Measurements from ENCODE around the gene ZFYVE1.

Gene ZFYVE1

DNA sequence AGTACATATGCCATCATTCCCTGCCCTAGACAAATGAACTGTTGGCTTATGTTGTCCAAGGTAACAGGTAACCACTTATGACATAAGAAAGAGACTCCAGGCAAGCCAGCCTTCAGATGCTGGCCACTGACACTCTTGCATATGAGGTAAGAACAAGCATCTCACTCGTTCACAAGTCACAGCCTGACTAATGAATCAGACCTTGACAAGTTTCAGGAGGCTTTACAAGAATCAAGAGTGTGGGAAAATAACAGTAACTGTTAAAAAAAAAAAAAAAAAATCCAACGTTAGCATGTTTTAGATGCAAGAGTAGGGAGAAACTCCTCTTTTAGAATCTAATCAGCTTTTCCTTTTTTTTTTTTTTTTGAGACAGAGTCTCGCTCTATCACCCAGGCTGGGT, 40.7 kb downstream of the ZFYVE1 start:
- H3K4me2 ChIP-seq (ENCODE audit: low read length) = no peak overlapping the region
- no peaks in the 10 kb centered on the region for H4K20me1 ChIP-seq (ENCODE audit: insufficient read depth, low read length)
- no peak overlapping the region for H3K4me3 ChIP-seq (ENCODE audit: low read length)
- no peak overlapping the region for H2AFZ ChIP-seq (ENCODE audit: low read depth, low read length)
- TF ChIP-seq EZH2phosphoT487 (IDR thresholded peaks at IDR 0.05; ENCODE audit: low read depth) = no peak
- TF ChIP-seq, protein P1, sequence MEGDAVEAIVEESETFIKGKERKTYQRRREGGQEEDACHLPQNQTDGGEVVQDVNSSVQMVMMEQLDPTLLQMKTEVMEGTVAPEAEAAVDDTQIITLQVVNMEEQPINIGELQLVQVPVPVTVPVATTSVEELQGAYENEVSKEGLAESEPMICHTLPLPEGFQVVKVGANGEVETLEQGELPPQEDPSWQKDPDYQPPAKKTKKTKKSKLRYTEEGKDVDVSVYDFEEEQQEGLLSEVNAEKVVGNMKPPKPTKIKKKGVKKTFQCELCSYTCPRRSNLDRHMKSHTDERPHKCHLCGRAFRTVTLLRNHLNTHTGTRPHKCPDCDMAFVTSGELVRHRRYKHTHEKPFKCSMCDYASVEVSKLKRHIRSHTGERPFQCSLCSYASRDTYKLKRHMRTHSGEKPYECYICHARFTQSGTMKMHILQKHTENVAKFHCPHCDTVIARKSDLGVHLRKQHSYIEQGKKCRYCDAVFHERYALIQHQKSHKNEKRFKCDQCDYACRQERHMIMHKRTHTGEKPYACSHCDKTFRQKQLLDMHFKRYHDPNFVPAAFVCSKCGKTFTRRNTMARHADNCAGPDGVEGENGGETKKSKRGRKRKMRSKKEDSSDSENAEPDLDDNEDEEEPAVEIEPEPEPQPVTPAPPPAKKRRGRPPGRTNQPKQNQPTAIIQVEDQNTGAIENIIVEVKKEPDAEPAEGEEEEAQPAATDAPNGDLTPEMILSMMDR (IDR thresholded peaks at IDR 0.05; ENCODE audit: low read depth, low read length) = no peak
- H3K27me3 ChIP-seq (ENCODE audit: low read depth, low read length) = no peaks in the 10 kb centered on the region
- H3K4me1 ChIP-seq (ENCODE audit: low read length) = no peaks in the 10 kb centered on the region
- H3K27ac ChIP-seq (ENCODE audit: low read length) = no peak overlapping the region
- H3K9me3 ChIP-seq (ENCODE audit: insufficient read depth, low read length) = no peaks in the 10 kb centered on the region
- no peak overlapping the region for H3K9ac ChIP-seq (ENCODE audit: low read length)
- H3K79me2 ChIP-seq (ENCODE audit: low read length) = no peaks in the 10 kb centered on the region
- peaks cover 12% of the 10 kb centered on the region for H3K36me3 ChIP-seq (replicated peaks; ENCODE audit: low read depth, low read length)

DNA sequence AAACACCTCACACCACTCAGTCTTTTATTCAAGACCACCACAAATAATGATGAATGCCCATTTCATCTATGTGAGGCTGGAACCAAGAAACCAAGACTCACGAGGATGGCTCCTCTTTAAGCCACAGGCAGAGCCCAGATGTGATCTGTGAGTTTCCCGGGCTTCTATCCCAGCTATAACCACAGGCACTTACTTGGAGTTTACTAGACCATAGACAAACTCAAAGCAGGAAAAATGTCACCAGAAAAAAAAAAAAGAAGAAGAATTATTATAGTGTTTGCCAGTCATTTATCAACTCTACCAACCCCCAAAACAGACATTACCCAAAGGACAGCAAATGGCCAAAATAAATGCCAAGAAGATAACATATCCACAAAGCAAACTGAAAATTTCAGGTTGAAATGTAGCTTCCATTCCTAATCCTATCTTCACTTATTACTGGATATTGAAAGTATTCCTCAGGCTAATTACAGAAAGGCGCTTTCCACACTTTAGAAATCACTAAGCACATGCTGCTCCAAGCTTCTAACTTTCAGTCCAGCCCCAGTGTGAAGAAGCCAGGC, 44.7 kb downstream of the ZFYVE1 start:
- no peaks in the 10 kb centered on the region for H3K79me2 ChIP-seq (ENCODE audit: low read length)
- no peak overlapping the region for H3K4me2 ChIP-seq (ENCODE audit: low read length)
- H3K27me3 ChIP-seq (ENCODE audit: low read depth, low read length) = no peaks in the 10 kb centered on the region
- H3K4me1 ChIP-seq (ENCODE audit: low read length) = no peaks in the 10 kb centered on the region
- H3K9me3 ChIP-seq (ENCODE audit: insufficient read depth, low read length) = no peaks in the 10 kb centered on the region
- H4K20me1 ChIP-seq (ENCODE audit: insufficient read depth, low read length) = no peaks in the 10 kb centered on the region
- no peak overlapping the region for H3K27ac ChIP-seq (ENCODE audit: low read length)
- TF ChIP-seq EZH2phosphoT487 (IDR thresholded peaks at IDR 0.05; ENCODE audit: low read depth) = no peak
- TF ChIP-seq, protein P1 (IDR thresholded peaks at IDR 0.05; ENCODE audit: low read depth, low read length) = no peak
- no peak overlapping the region for H2AFZ ChIP-seq (ENCODE audit: low read depth, low read length)
- peaks cover 12% of the 10 kb centered on the region for H3K36me3 ChIP-seq (replicated peaks; ENCODE audit: low read depth, low read length)
- no peak overlapping the region for H3K4me3 ChIP-seq (ENCODE audit: low read length)
- no peak overlapping the region for H3K9ac ChIP-seq (ENCODE audit: low read length)

DNA sequence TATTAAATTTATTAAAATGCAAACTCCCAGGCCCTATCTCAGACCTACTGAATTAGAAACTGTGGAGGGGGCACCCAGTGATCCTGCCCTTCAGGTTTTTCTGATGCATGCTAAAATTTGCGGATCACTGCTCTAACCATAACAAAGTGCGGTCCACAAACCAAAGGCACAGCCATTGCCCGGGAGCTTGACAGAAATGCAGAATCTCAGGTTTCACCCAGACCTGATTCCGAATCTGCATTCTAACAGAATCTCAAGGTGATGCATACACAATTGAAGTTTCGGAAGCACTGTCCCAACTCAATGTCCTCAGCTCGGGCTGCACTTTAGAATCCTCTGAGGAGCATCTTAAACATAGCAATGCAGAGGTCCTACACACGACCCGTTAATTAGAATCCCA, 46.0 kb downstream of the ZFYVE1 start:
- H3K9me3 ChIP-seq (ENCODE audit: insufficient read depth, low read length) = no peaks in the 10 kb centered on the region
- H3K4me2 ChIP-seq (ENCODE audit: low read length) = no peak overlapping the region
- no peak overlapping the region for H2AFZ ChIP-seq (ENCODE audit: low read depth, low read length)
- no peaks in the 10 kb centered on the region for H3K27me3 ChIP-seq (ENCODE audit: low read depth, low read length)
- H4K20me1 ChIP-seq (ENCODE audit: insufficient read depth, low read length) = no peaks in the 10 kb centered on the region
- H3K27ac ChIP-seq (ENCODE audit: low read length) = no peak overlapping the region
- no peak overlapping the region for H3K9ac ChIP-seq (ENCODE audit: low read length)
- peaks cover 8% of the 10 kb centered on the region for H3K36me3 ChIP-seq (replicated peaks; ENCODE audit: low read depth, low read length)
- no peaks in the 10 kb centered on the region for H3K79me2 ChIP-seq (ENCODE audit: low read length)
- TF ChIP-seq EZH2phosphoT487 (IDR thresholded peaks at IDR 0.05; ENCODE audit: low read depth) = no peak
- TF ChIP-seq, protein P1 (IDR thresholded peaks at IDR 0.05; ENCODE audit: low read depth, low read length) = no peak
- no peak overlapping the region for H3K4me3 ChIP-seq (ENCODE audit: low read length)
- H3K4me1 ChIP-seq (ENCODE audit: low read length) = no peaks in the 10 kb centered on the region

DNA sequence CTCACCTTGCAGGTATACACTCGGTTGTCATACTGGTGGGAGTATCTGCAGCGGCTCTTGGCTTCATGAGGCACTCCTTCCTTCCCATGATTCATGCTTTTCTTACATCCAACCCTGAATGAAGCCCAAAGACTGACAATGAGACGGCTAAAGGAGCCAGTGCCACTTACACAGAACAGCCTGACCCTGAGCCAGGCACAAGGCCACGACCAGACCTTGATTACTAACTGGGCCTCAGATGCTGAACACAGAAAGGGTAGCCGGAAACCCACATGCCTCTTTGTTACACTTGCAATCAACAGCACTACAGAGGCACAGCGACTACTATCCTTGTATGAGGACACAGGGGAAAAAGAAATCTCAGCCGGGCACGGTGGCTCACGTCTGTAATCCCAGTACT, 48.0 kb downstream of the ZFYVE1 start:
- H3K9me3 ChIP-seq (ENCODE audit: insufficient read depth, low read length) = no peaks in the 10 kb centered on the region
- no peak overlapping the region for H3K4me2 ChIP-seq (ENCODE audit: low read length)
- H4K20me1 ChIP-seq (ENCODE audit: insufficient read depth, low read length) = no peaks in the 10 kb centered on the region
- no peaks in the 10 kb centered on the region for H3K79me2 ChIP-seq (ENCODE audit: low read length)
- H2AFZ ChIP-seq (ENCODE audit: low read depth, low read length) = no peak overlapping the region
- H3K4me3 ChIP-seq (ENCODE audit: low read length) = no peak overlapping the region
- H3K27ac ChIP-seq (ENCODE audit: low read length) = no peak overlapping the region
- no peak overlapping the region for H3K9ac ChIP-seq (ENCODE audit: low read length)
- TF ChIP-seq, protein P1 (IDR thresholded peaks at IDR 0.05; ENCODE audit: low read depth, low read length) = no peak
- no peak for TF ChIP-seq EZH2phosphoT487 (IDR thresholded peaks at IDR 0.05; ENCODE audit: low read depth)
- peaks cover 16% of the 10 kb centered on the region for H3K36me3 ChIP-seq (replicated peaks; ENCODE audit: low read depth, low read length)
- H3K4me1 ChIP-seq (ENCODE audit: low read length) = no peaks in the 10 kb centered on the region
- H3K27me3 ChIP-seq (ENCODE audit: low read depth, low read length) = no peaks in the 10 kb centered on the region
